WERI-Rb-1 (cell line): ENCODE results near the gene COL6A3.

Experiments
- DNase-seq: peaks from one replicate; pipeline ENCODE4 v3.0.0-alpha.2; 2020
- H3K27ac ChIP-seq: fragments of 250-450 bp; sonication (Bioruptor Pico); 2 replicates; pipeline ENCODE4 v1.5.1; 2020; ENCODE audit warnings: mild to moderate bottlenecking, moderate library complexity
- H3K27me3 ChIP-seq: fragments of 250-450 bp; sonication (Bioruptor Pico); 2 replicates; pipeline ENCODE4 v1.5.1; 2021; ENCODE audit warnings: mild to moderate bottlenecking, low read depth, moderate library complexity; ENCODE audit not compliant: insufficient read depth, severe bottlenecking
- H3K36me3 ChIP-seq: fragments of 250-450 bp; sonication (Bioruptor Pico); 2 replicates; pipeline ENCODE4 v1.5.1; 2020; ENCODE audit warnings: mild to moderate bottlenecking, moderate library complexity
- H3K4me3 ChIP-seq: 2 replicates; pipeline ENCODE4 v1.5.1; 2011; ENCODE audit warnings: low read depth, mild to moderate bottlenecking, control low read depth, low read length
- H3K9me3 ChIP-seq: fragments of 250-450 bp; sonication (Bioruptor Pico); 2 replicates; pipeline ENCODE4 v1.5.1; 2021; ENCODE audit warnings: mild to moderate bottlenecking, moderate library complexity; ENCODE audit not compliant: severe bottlenecking
- TF ChIP-seq, protein P1 (sequence below): IDR thresholded peaks from 2 replicates; pipeline ENCODE4 v1.5.1; 2011; ENCODE audit warnings: low read depth, mild to moderate bottlenecking, control low read depth, inconsistent platforms, low read length

The COL6A3 gene

DNA sequence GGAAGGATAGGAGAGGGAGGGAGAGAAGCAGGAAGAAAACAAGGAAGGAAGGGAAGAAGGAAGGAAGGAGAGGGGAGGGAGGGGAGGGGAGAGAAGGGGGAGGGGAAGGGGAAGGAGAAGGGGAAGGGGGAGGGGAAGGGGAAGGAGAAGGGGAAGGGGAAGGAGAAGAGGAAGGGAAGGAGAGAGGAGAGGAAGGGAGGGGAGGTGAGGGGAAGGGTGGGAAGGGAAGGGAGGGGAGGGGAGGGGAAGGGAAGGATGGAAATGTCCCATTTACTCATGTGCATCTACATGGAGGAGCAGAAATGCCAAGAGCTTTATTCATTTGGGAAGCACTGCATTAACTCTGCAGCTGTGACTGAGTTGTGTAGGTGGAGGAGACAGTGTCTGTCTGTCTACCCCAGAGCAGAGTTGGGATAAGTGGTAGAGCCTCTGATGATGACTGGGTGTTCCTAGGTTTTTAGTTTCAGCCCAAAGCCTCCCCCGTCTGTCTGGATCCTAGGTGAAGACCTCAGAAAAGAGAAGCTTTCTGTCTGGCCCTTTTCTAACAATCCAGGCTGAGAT lies 131.3 kb downstream of the COL6A3 start:
- Histone ChIP-seq H3K27me3 (peaks cover 9% of the 10 kb centered on the region), H3K27ac (no peak overlapping the region), H3K9me3 (no peaks in the 10 kb centered on the region), H3K36me3 (no peaks in the 10 kb centered on the region), H3K4me3 (no peak overlapping the region)
- TF ChIP-seq, protein P1, sequence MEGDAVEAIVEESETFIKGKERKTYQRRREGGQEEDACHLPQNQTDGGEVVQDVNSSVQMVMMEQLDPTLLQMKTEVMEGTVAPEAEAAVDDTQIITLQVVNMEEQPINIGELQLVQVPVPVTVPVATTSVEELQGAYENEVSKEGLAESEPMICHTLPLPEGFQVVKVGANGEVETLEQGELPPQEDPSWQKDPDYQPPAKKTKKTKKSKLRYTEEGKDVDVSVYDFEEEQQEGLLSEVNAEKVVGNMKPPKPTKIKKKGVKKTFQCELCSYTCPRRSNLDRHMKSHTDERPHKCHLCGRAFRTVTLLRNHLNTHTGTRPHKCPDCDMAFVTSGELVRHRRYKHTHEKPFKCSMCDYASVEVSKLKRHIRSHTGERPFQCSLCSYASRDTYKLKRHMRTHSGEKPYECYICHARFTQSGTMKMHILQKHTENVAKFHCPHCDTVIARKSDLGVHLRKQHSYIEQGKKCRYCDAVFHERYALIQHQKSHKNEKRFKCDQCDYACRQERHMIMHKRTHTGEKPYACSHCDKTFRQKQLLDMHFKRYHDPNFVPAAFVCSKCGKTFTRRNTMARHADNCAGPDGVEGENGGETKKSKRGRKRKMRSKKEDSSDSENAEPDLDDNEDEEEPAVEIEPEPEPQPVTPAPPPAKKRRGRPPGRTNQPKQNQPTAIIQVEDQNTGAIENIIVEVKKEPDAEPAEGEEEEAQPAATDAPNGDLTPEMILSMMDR = no peak
- DNase-seq = no peak

GRCh38 chr2:237281836-237282306 lies 132.1 kb downstream of the COL6A3 start:
- no peaks in the 10 kb centered on the region for H3K36me3 ChIP-seq
- H3K27me3 ChIP-seq = peaks cover 5% of the 10 kb centered on the region
- H3K27ac ChIP-seq = no peak overlapping the region
- no peak overlapping the region for H3K4me3 ChIP-seq
- H3K9me3 ChIP-seq = no peaks in the 10 kb centered on the region
- no peak for DNase-seq
- TF ChIP-seq, protein P1 = no peak

DNA sequence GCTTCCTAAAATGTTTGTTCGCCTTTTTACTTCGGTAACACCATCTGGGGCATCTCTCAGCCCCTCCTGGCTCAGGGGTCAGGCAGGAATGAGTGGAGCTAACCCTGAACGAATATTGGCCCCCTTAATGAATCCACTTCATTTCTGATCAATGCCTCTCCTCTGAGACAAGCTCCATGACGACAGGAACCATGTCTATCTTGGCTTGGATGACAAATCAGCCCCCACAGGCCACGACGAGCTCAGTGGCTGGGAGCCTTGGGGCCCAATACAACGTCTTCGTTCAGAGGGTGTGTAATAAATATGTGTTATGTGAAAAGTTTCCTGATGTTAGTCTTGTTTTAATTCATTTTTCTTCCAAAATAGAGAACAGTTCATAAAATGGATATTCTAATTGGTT lies 133.0 kb downstream of the COL6A3 start:
- DNase-seq = no peak

GRCh38 chr2:237280229-237280628 lies 133.7 kb downstream of the COL6A3 start:
- no peaks in the 10 kb centered on the region for H3K27me3 ChIP-seq
- peaks cover 2% of the 10 kb centered on the region for H3K9me3 ChIP-seq
- H3K27ac ChIP-seq = no peak overlapping the region
- H3K4me3 ChIP-seq = no peak overlapping the region
- TF ChIP-seq, protein P1 = no peak
- no peaks in the 10 kb centered on the region for H3K36me3 ChIP-seq
- DNase-seq = no peak

More for the DNA sequence above, 133.0 kb downstream of the COL6A3 start:
- Histone ChIP-seq H3K36me3 (no peaks in the 10 kb centered on the region), H3K9me3 (no peaks in the 10 kb centered on the region), H3K4me3 (no peak overlapping the region), H3K27ac (no peak overlapping the region), H3K27me3 (peaks cover under 1% of the 10 kb centered on the region)
- TF ChIP-seq, protein P1 = no peak

DNA sequence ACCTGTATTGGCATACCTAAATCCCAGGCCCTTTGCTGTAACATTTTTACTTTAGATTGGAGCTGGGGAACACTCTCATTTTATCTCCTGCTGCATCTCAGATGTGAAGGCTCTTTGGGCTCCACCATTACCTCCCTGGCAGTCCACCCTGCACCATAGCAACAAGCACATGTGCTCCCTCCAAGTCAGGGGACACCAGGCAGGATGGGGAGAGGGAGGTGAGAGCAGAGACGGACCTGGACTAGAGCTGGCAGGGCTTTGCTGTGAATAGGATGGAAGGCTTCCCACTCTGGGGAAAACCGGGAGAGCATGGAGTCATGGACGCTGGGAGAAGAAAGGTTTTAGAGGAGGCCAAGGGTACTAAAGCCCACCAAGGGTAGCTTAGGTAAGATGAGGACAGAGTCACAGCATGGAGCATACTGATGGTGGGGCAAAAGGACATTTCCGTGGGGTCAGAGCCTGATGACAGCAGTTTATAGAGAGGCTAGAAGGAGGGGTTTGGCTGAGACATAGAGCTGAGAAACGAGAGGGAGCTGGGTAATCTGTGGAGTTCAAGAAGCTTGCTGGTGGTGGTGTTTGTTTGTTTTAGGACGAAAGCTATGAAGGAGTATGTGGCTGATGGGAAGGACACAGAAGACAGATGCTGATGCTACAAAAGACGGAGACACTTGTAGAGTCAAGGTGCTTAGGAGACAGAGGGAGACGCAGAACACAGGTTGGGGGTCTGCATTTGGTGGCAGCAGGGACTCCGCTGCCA lies 134.8 kb downstream of the COL6A3 start:
- Histone ChIP-seq H3K27ac (no peak overlapping the region), H3K36me3 (no peaks in the 10 kb centered on the region), H3K9me3 (peaks cover 2% of the 10 kb centered on the region), H3K4me3 (no peak overlapping the region), H3K27me3 (no peaks in the 10 kb centered on the region)
- TF ChIP-seq, protein P1 = no peak
- no peak for DNase-seq
